Activated naive CD8-positive, alpha-beta T cell (primary cell): ENCODE data around the gene TCAIM.
A peak's percentile ranks its signal among the peaks of the same experiment; 100 is the strongest.
"Not testable (repeated sequence)": the region's sequence is repeated elsewhere in the genome, so short reads cannot be mapped to it uniquely, and the experiment has no call there.

ENCODE experiments used
- H3K27ac Mint-ChIP-seq: one replicate; pipeline ENCODE4 v1.8.0; 2021; ENCODE audit warnings: mixed read lengths
- H3K27me3 Mint-ChIP-seq: one replicate; pipeline ENCODE4 v1.8.0; 2021; ENCODE audit warnings: mixed read lengths
- H3K36me3 Mint-ChIP-seq: one replicate; pipeline ENCODE4 v1.8.0; 2021; ENCODE audit warnings: mixed read lengths
- H3K4me1 Mint-ChIP-seq: one replicate; pipeline ENCODE4 v1.8.0; 2021; ENCODE audit warnings: low read depth, mixed read lengths
- H3K4me3 Mint-ChIP-seq: one replicate; pipeline ENCODE4 v1.8.0; 2021; ENCODE audit warnings: mild to moderate bottlenecking, mixed read lengths
- H3K9me3 Mint-ChIP-seq: one replicate; pipeline ENCODE4 v1.8.0; 2021; ENCODE audit warnings: low read depth, mixed read lengths

TCAIM gene

DNA sequence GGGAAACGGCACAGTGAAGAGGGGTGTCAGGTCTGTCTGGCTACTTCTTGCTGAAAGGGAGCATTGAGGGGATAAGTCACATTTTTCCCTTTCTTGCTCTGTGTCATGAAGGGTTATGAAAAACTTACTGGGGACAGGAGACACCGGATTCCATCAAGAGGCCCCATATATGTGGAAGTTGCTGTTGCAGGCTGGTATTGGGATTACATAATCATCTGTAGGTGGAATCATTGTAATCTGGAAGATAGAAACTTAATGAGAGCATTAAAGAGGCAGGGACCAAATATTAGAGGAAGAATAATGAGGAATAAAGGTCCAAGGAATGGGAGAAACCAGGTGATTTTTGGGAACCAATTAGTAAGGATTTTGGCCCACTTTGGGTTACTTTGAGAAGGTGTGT is 4.2 kb upstream of the TCAIM start:
- Mint-ChIP-seq H3K36me3 (no peaks in the 10 kb centered on the region), H3K27ac (no peak overlapping the region), H3K9me3 (no peaks in the 10 kb centered on the region), H3K4me3 (no peak overlapping the region), H3K4me1 (peaks cover 13% of the 10 kb centered on the region), H3K27me3 (peaks cover 3% of the 10 kb centered on the region)

DNA sequence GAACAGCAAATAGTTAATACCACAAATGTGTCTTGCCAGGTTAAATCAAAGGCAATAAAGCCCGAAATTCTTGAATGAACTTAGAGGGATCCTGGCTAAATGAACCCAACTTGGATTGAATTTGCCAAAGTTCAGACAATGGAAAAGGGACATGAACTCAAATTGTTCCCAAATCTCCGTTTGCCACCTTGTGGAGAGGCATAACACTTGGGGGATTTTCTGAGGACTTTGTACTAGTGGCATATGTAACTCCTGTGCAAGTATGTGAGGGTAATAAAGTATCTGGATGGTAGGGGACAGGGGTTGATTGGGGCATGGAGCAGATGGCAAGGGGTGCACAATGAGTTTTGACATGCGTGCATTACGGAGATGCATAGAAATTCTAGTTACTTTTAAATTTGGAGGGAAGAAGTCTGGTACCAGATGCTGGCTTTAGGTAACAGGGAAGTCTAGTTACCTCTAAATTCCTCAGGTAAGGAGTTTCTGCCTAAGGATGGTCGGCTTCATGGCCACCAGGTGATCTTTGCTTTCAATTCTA is 1.2 kb upstream of the TCAIM start:
- H3K9me3 Mint-ChIP-seq, result no peaks in the 10 kb centered on the region
- H3K27me3 Mint-ChIP-seq, result peaks cover 3% of the 10 kb centered on the region
- peak overlapping the region; percentile 97 for H3K27ac Mint-ChIP-seq
- peaks cover 33% of the 10 kb centered on the region for H3K4me1 Mint-ChIP-seq
- H3K36me3 Mint-ChIP-seq, result no peaks in the 10 kb centered on the region
- H3K4me3 Mint-ChIP-seq, result peak overlapping the region; percentile 97

GRCh38 chr3:44338828-44339127 is 212 bp downstream of the TCAIM start:
- Mint-ChIP-seq H3K36me3 (no peaks in the 10 kb centered on the region), H3K4me1 (peaks cover 36% of the 10 kb centered on the region), H3K27me3 (peaks cover 3% of the 10 kb centered on the region), H3K27ac (peak overlapping the region; percentile 97), H3K4me3 (peak overlapping the region; percentile 97), H3K9me3 (no peaks in the 10 kb centered on the region)

DNA sequence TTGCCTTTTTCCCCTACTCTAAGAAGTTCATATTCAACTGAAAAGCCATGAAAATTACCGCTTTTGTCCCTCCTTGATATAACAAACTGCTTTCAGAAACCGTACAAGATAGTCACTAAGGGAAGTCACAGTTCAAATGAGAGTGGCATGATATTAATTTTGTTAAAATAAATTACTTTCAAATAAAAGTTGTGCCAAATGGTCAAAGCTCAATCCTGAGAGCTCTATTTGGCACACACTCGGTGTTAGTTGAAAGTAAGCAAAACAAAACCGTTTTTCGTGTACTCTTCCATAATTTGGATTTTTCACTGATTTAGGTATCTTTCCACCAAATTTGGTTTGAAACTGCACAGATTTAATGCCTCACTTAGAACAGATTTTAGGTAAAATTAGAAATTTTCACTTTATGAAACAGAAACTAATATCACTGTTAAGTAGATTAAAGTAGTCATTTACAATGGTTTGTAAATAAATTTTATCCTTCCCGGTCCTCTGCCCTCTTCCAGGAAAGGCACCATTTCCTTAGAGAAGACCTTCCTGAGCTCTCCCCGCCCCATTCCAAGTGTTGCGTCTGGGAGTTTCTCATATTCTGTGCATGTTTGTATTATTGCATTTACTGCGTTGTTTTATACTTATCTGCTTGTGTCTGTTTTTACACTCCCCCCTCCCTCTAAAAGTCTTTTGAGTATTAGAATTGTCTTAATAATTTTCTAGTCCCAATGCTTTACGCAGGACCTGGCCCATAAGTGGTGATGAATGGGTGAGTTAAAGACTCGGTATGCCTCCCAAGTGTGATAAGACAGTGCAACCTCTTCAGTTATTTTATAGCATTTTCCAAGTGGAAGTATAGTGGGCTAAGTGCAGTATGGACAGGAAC is 853 bp downstream of the TCAIM start:
- H3K36me3 Mint-ChIP-seq, result no peaks in the 10 kb centered on the region
- no peaks in the 10 kb centered on the region for H3K9me3 Mint-ChIP-seq
- H3K4me1 Mint-ChIP-seq, result peaks cover 36% of the 10 kb centered on the region
- peak overlapping the region; percentile 97 for H3K4me3 Mint-ChIP-seq
- peak overlapping the region; percentile 97 for H3K27ac Mint-ChIP-seq
- peaks cover under 1% of the 10 kb centered on the region for H3K27me3 Mint-ChIP-seq

DNA sequence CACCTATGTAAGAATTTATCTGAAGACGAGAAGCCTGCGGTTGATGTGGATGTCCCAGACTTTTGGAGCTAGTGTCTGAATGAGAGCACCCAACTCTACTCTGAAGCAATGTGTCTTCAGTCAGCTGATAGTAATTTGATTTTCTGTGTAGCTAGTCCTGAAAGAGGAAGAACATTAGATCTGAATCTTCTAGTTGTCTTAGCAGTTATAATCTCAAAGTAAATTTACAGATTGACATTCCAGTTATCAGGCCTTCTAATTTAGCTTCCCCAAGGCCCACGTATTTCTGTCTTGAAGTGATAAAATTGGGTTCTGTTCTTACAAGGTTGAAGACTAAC is 1.5 kb downstream of the TCAIM start:
- peak overlapping the region; percentile 97 for H3K4me3 Mint-ChIP-seq
- H3K27me3 Mint-ChIP-seq, result no peaks in the 10 kb centered on the region
- no peaks in the 10 kb centered on the region for H3K9me3 Mint-ChIP-seq
- H3K36me3 Mint-ChIP-seq, result no peaks in the 10 kb centered on the region
- peaks cover 36% of the 10 kb centered on the region for H3K4me1 Mint-ChIP-seq
- peak overlapping the region; percentile 73 for H3K27ac Mint-ChIP-seq

DNA sequence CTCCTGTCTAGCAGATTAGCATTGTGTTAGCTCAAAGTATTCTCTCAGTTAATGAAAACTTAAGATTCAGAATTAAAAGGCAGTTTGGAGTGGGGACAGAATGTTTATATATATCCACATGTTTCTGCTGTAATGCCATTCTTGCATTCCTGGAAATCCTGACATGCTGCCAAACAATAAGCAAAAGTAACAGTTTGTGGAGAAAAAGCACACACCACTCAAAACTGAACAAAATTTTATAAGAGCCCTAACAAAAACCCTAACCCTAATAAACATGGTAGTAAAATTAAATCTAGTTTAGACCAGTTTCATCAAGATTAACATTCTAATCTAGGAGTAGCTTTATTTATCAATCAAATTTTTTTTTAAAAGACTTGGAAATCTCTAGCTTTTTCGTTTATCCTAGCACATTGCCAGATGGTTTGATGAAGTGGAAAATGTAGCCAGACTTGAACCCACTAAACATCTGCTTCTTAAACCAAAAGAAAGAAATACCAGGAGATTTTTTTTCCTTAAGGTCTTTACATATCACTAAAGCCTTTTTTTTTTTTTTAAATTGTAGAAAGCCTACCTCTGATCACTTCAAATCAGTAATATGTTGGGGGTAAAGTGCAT is 3.7 kb downstream of the TCAIM start:
- H3K4me3 Mint-ChIP-seq, result no peak overlapping the region
- H3K27ac Mint-ChIP-seq, result no peak overlapping the region
- no peaks in the 10 kb centered on the region for H3K36me3 Mint-ChIP-seq
- H3K27me3 Mint-ChIP-seq, result no peaks in the 10 kb centered on the region
- peaks cover 35% of the 10 kb centered on the region for H3K4me1 Mint-ChIP-seq
- H3K9me3 Mint-ChIP-seq, result no peaks in the 10 kb centered on the region

DNA sequence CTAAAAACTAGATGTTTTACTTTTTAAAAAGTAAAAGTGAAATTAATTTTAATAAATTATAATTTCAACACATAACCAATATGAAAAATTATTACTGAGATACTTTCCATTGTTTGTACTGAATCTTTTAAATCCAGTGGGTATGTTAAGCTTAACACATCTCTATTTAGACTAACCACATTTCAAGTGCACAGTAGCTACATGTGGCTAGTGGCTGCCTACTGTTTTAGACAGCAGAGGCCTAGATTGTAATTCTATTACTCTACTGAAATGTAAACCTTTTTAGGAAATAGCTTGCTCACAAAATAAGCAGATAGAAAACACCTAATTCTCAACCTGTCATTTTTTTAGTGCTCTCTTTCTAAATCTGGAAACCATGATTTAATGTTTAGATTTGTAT is 4.9 kb downstream of the TCAIM start:
- H3K4me3 Mint-ChIP-seq, result no peak overlapping the region
- H3K9me3 Mint-ChIP-seq, result no peaks in the 10 kb centered on the region
- H3K27ac Mint-ChIP-seq, result no peak overlapping the region
- no peaks in the 10 kb centered on the region for H3K27me3 Mint-ChIP-seq
- peaks cover 30% of the 10 kb centered on the region for H3K4me1 Mint-ChIP-seq
- H3K36me3 Mint-ChIP-seq, result no peaks in the 10 kb centered on the region

DNA sequence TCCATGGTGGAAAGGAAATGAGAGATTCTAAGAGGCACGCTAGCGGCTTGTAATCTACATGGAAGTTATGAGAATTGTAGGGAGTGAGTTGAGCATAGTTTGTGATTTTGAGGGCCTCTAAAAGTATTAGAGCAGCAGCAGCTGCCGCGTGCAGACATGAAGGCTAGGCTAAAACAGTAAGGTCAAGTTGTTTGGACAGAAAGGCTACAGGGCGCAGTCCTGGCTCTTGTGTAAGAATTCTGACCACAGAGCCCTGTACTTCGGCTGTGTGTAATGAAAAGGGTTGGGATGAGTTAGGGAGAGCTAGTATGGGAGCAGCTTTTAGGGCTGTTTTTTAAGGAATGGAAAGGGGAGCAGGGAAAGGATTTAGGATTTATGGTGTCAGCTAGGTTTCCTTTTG is 8.0 kb downstream of the TCAIM start:
- H3K36me3 Mint-ChIP-seq, H3K9me3 Mint-ChIP-seq, H3K4me1 Mint-ChIP-seq: not testable (repeated sequence)

DNA sequence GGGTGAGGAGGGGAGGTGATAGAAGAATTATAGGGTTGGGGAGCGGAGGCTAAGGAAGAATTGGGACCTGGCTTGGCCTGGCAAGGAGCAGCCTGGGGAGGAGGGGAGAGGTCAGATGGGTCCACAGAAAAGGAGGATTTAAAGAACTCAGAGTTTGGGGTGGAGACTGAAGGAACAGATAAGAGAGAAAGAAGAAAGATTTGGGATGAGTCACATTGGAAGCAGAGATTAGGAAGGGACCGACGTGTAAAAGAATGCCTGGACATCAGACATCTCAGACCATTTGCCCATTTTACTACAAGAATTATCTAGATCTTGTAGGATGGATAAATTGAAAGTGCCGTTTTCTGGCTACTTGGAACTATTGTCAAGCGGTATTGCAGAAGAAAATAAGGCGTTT is 10.4 kb downstream of the TCAIM start:
- H3K9me3 Mint-ChIP-seq, result no peaks in the 10 kb centered on the region
- H3K27me3 Mint-ChIP-seq, result no peaks in the 10 kb centered on the region
- no peak overlapping the region for H3K4me3 Mint-ChIP-seq
- H3K36me3 Mint-ChIP-seq, result peaks cover 5% of the 10 kb centered on the region
- H3K4me1 Mint-ChIP-seq, result peaks cover 7% of the 10 kb centered on the region
- H3K27ac Mint-ChIP-seq, result no peak overlapping the region

More for the DNA sequence above, 8.0 kb downstream of the TCAIM start:
- H3K27me3 Mint-ChIP-seq, H3K27ac Mint-ChIP-seq, H3K4me3 Mint-ChIP-seq: not testable (repeated sequence)

- Mint-ChIP-seq H3K27me3 (no peaks in the 10 kb centered on the region), H3K9me3 (no peaks in the 10 kb centered on the region), H3K4me1 (peaks cover 7% of the 10 kb centered on the region), H3K36me3 (peaks cover 9% of the 10 kb centered on the region), H3K27ac (no peak overlapping the region), H3K4me3 (no peak overlapping the region)
These were observed 14.9 kb downstream of the TCAIM start for GRCh38 chr3:44353355-44353924.

GRCh38 chr3:44355362-44356033 is 16.9 kb downstream of the TCAIM start:
- no peak overlapping the region for H3K27ac Mint-ChIP-seq
- H3K4me3 Mint-ChIP-seq, result no peak overlapping the region

DNA sequence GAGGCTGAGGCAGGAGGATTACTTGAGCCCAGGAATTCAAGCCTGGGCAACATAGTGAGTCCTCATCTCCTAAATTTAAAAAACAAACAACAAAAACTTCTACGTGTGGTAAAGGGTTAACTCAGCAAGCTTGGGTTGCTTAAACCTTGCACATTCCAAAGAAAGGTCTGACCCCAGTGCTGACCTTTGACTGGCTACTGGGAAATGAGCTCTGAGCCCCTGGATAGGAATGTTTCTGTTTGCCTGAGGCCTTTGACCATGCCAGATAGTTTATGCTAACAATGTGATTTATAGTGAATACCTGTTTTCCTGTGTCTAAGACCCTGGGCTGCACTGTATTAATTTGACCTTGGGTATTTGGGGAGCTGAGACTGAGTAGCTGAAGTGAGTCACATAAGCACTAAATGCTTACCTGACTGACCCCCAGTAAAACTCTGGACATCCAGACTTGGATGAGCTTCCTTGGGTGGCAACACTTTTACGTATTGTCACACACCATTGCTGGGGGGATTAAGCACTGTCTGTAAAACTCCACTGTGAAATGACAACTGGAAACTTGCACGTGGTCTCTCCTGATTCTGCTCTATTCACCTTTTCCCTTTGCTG is 20.7 kb downstream of the TCAIM start:
- Mint-ChIP-seq H3K4me3 (no peak overlapping the region), H3K27ac (no peak overlapping the region), H3K9me3 (no peaks in the 10 kb centered on the region), H3K36me3 (peaks cover 4% of the 10 kb centered on the region), H3K4me1 (no peaks in the 10 kb centered on the region), H3K27me3 (no peaks in the 10 kb centered on the region)

More at GRCh38 chr3:44355362-44356033, 16.9 kb downstream of the TCAIM start:
- H3K9me3 Mint-ChIP-seq, result no peaks in the 10 kb centered on the region
- H3K36me3 Mint-ChIP-seq, result peaks cover 9% of the 10 kb centered on the region
- H3K27me3 Mint-ChIP-seq, result no peaks in the 10 kb centered on the region
- peaks cover 3% of the 10 kb centered on the region for H3K4me1 Mint-ChIP-seq

DNA sequence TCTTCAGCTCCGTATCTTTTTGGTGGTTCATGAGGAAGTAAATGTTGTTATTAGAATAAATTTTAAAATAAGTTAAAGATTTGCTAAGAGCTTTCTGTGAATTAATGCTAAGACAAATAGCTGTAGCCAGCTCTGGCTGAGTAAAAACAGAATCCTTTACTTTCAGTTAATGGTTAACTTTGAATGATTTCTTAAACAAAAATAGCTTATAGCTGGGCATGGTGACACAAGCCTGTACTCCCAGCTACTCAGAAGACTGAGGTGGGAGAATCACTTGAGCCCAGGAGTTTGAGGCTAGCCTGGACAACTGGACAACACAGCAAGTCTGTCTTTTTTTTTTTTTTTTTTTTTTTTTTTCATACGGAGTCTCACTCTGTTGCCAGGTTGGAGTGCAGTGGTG is 25.0 kb downstream of the TCAIM start:
- H3K27me3 Mint-ChIP-seq, result no peaks in the 10 kb centered on the region
- H3K36me3 Mint-ChIP-seq, result peaks cover 4% of the 10 kb centered on the region
- no peaks in the 10 kb centered on the region for H3K4me1 Mint-ChIP-seq
- H3K4me3 Mint-ChIP-seq, result no peak overlapping the region
- H3K27ac Mint-ChIP-seq, result no peak overlapping the region
- no peaks in the 10 kb centered on the region for H3K9me3 Mint-ChIP-seq

DNA sequence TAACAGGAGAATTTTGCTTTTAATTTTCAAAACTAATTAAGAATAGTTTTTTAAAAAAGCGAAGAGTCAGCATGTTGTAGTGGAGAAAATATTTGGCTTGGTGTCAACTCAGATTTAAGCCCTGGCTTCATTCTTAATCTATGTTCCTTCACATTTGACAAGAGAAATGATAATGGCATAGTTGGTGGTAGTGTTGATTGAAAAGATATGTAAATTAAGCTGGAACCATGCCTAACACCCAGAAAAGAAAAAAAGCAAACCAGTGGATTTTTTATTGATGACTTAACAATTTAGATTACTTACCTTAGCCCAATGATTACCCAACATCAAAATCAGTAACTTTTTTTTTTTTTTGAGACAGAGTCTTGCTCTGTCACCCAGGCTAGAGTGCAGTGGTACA is 27.4 kb downstream of the TCAIM start:
- Mint-ChIP-seq H3K4me1 (no peaks in the 10 kb centered on the region), H3K9me3 (no peaks in the 10 kb centered on the region), H3K4me3 (no peak overlapping the region), H3K36me3 (peaks cover 11% of the 10 kb centered on the region), H3K27ac (no peak overlapping the region), H3K27me3 (no peaks in the 10 kb centered on the region)

GRCh38 chr3:44375450-44375849 is 36.9 kb downstream of the TCAIM start:
- Mint-ChIP-seq H3K9me3 (peaks cover 7% of the 10 kb centered on the region), H3K4me3 (no peak overlapping the region), H3K27ac (no peak overlapping the region), H3K27me3 (no peaks in the 10 kb centered on the region), H3K4me1 (no peaks in the 10 kb centered on the region), H3K36me3 (peaks cover 23% of the 10 kb centered on the region)
